HepG2 (cell line): Measurements from ENCODE around the gene PODN. TPM values are rescaled to one million over a fixed set of nuclear protein-coding genes. Genes with fewer than 3 reads are reported as not detected.
A peak's percentile ranks its signal among the peaks of the same experiment; 100 is the strongest.

Experiments
- BCL6 ChIP-seq: IDR thresholded peaks from 2 replicates; pipeline ENCODE4 v1.6.1; 2016; ENCODE audit warnings: missing genetic modification reagents, missing compliant biosample characterization
- CBX5 ChIP-seq: sonication (generic); formaldehyde crosslinking; IDR thresholded peaks from 2 replicates; pipeline ENCODE4 v1.4.0; 2020; ENCODE audit warnings: missing genetic modification reagents, borderline replicate concordance
- CCDC6 ChIP-seq: sonication (generic); formaldehyde crosslinking; IDR thresholded peaks from 2 replicates; pipeline ENCODE4 v1.8.1; 2022; ENCODE audit warnings: mild to moderate bottlenecking, missing genetic modification reagents, moderate library complexity
- ETV5 ChIP-seq: IDR thresholded peaks from 2 replicates; pipeline ENCODE4 v1.6.1; 2018; ENCODE audit warnings: missing biosample characterization, missing genetic modification reagents, inconsistent platforms, borderline replicate concordance
- FLYWCH1 ChIP-seq: sonication (generic); formaldehyde crosslinking; IDR thresholded peaks from 2 replicates; pipeline ENCODE4 v1.8.1; 2023; ENCODE audit warnings: mild to moderate bottlenecking, missing genetic modification reagents
- FOXA3 ChIP-seq: IDR thresholded peaks from 2 replicates; pipeline ENCODE4 v1.6.1; 2016; ENCODE audit warnings: missing genetic modification reagents, missing compliant biosample characterization
- FOXK1 ChIP-seq: sonication (generic); formaldehyde crosslinking; IDR thresholded peaks from 2 replicates; pipeline ENCODE4 v1.4.0; 2020; ENCODE audit warnings: low read depth, missing genetic modification reagents, borderline replicate concordance
- HMG20B ChIP-seq: conservative IDR thresholded peaks from 2 replicates; pipeline ENCODE4 v1.6.1; 2016; ENCODE audit warnings: missing genetic modification reagents, missing compliant biosample characterization
- MAFF ChIP-seq: IDR thresholded peaks from 2 replicates; pipeline ENCODE4 v1.6.1; 2011; ENCODE audit warnings: low read depth, low read length, improper control_type of control experiment
- NCOA2 ChIP-seq: sonication (generic); formaldehyde crosslinking; IDR thresholded peaks from 2 replicates; pipeline ENCODE4 v1.8.0; 2022; ENCODE audit warnings: inconsistent platforms
- PRPF4 ChIP-seq: fragments of 200-400 bp; formaldehyde crosslinking; IDR thresholded peaks from 2 replicates; pipeline ENCODE4 v1.6.1; 2016; ENCODE audit warnings: low read length, low read depth; ENCODE audit not compliant: poor library complexity, severe bottlenecking
- SAP130 ChIP-seq: IDR thresholded peaks from 2 replicates; pipeline ENCODE4 v1.6.1; 2016; ENCODE audit warnings: low read depth
- SMAD1 ChIP-seq: sonication (generic); formaldehyde crosslinking; IDR thresholded peaks from 2 replicates; pipeline ENCODE4 v1.4.0; 2020; ENCODE audit warnings: missing genetic modification reagents, low read depth, mild to moderate bottlenecking, borderline replicate concordance
- TBX2 ChIP-seq: sonication (generic); formaldehyde crosslinking; IDR thresholded peaks from 2 replicates; pipeline ENCODE4 v1.5.0; 2020; ENCODE audit warnings: missing genetic modification reagents, mild to moderate bottlenecking, borderline replicate concordance
- ZC3H13 ChIP-seq: sonication (generic); formaldehyde crosslinking; IDR thresholded peaks from 2 replicates; pipeline ENCODE4 v1.8.1; 2023; ENCODE audit warnings: mild to moderate bottlenecking, missing genetic modification reagents, moderate library complexity
- ZNF232 ChIP-seq: sonication (generic); formaldehyde crosslinking; IDR thresholded peaks from 2 replicates; pipeline ENCODE4 v1.4.0; 2020; ENCODE audit warnings: missing genetic modification reagents, borderline replicate concordance
- ZNF3 ChIP-seq: IDR thresholded peaks from 2 replicates; pipeline ENCODE4 v1.7.0; 2017; ENCODE audit warnings: inconsistent platforms
- ZNF335 ChIP-seq: sonication (generic); formaldehyde crosslinking; IDR thresholded peaks from 2 replicates; pipeline ENCODE4 v1.4.0; 2020; ENCODE audit warnings: missing genetic modification reagents
- ZNF382 ChIP-seq: sonication (generic); formaldehyde crosslinking; IDR thresholded peaks from 2 replicates; pipeline ENCODE4 v1.5.0; 2020; ENCODE audit warnings: missing genetic modification reagents, mild to moderate bottlenecking, borderline replicate concordance
- ZNF607 ChIP-seq: sonication (generic); formaldehyde crosslinking; IDR thresholded peaks from 2 replicates; pipeline ENCODE4 v1.5.1; 2020; ENCODE audit warnings: missing genetic modification reagents, mild to moderate bottlenecking, borderline replicate concordance
- ZSCAN30 ChIP-seq: sonication (generic); formaldehyde crosslinking; IDR thresholded peaks from 2 replicates; pipeline ENCODE4 v1.5.0; 2020; ENCODE audit warnings: mild to moderate bottlenecking, missing genetic modification reagents
- polyA plus RNA-seq, 8 experiments: library from polyadenylated mRNA; depleted of rRNA in 3 of 8; stranded (reverse) in 7 of 8; unstranded in 1 of 8; fragments of >200 nt; fragmentation: Illumina TruSeq in 4 of 8; extraction: Trizol in 4 of 8; gene quantifications; 2 replicates each; pipeline versions ENCODE4 v1.2.1 to v1.2.3, GENCODE V29; 2011 to 2016; ENCODE audit warnings: low read depth in 4 of 8, missing spikeins in 1 of 8, mixed read lengths in 1 of 8; ENCODE audit not compliant: insufficient read depth in 1 of 8
- total RNA-seq, 5 experiments: library from RNA; depleted of rRNA; stranded (reverse); fragments of >200 nt; fragmentation: Illumina TruSeq; extraction: Trizol; gene quantifications; 2 replicates each; pipeline ENCODE4 v1.2.3, GENCODE V29; 2016; ENCODE audit warnings: low read depth in 1 of 5
- TF ChIP-seq, protein P1 (sequence below): sonication (generic); formaldehyde crosslinking; IDR thresholded peaks from 2 replicates; pipeline ENCODE4 v1.4.0; 2020; ENCODE audit warnings: mild to moderate bottlenecking, missing genetic modification reagents, borderline replicate concordance
- TF ChIP-seq, protein P2 (sequence below): IDR thresholded peaks from 2 replicates; pipeline ENCODE4 v1.6.1; 2012; ENCODE audit warnings: inconsistent platforms
- TF ChIP-seq, protein P3 (sequence below): IDR thresholded peaks from 2 replicates; pipeline ENCODE4 v1.6.1; 2016; ENCODE audit warnings: control low read depth

The PODN gene
- total and polyA plus RNA-seq, 2 of the 13 experiments (the other 11 are each of a cell fraction or from before 2014, with no cell fraction given): 0.13 TPM; not detected in 1

DNA sequence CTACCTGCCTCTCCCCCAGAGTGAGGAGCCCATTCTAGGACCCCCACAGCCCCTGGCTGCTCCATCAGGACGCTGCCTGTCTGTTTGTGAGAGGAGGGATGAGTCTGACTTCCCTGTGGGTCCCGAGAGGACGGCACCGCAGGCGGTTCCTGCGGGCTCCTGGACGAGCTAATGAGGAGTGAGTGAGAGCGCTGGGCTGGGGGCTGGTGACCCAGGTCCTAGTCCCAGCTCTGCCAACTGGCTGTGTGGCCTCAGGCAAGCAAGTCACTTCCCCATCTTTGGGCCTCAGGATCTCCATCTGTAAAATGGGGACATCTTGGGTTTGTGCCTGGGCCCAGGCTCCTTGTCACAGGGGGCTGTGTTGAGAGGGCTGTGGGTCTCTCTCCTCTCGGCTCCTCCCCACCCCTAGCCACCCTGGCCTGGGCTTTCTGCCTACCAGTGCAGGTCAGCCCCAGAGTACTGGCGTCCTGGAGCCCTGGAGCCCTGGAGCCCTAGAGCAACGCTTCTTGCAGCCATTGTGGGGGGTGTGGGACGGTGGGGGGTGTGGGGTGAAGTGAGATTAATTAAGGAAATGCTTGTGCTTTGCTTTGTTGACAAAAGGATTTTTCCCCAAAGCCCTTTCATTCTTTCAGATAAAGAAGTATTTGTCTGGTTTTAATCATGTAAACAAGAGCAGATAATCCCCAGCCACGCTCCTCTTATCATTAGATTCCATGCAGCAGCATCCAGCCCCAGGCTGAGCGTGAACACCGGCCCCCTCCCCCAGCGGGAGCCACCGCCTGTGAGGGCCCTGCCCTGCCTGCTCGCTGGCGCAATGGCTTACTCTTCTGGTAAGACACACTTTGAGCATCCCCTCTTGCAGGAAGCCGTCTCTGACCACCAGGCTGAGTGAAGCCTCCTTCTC is 53.6 kb downstream of the PODN start (continued):
- no peak for TF ChIP-seq ZNF607 (CRISPR knock-in tag)
- peak; percentile 80; the same call in 1 of the 2 replicates for TF ChIP-seq TBX2 (CRISPR knock-in tag)
- TF ChIP-seq, protein P1, sequence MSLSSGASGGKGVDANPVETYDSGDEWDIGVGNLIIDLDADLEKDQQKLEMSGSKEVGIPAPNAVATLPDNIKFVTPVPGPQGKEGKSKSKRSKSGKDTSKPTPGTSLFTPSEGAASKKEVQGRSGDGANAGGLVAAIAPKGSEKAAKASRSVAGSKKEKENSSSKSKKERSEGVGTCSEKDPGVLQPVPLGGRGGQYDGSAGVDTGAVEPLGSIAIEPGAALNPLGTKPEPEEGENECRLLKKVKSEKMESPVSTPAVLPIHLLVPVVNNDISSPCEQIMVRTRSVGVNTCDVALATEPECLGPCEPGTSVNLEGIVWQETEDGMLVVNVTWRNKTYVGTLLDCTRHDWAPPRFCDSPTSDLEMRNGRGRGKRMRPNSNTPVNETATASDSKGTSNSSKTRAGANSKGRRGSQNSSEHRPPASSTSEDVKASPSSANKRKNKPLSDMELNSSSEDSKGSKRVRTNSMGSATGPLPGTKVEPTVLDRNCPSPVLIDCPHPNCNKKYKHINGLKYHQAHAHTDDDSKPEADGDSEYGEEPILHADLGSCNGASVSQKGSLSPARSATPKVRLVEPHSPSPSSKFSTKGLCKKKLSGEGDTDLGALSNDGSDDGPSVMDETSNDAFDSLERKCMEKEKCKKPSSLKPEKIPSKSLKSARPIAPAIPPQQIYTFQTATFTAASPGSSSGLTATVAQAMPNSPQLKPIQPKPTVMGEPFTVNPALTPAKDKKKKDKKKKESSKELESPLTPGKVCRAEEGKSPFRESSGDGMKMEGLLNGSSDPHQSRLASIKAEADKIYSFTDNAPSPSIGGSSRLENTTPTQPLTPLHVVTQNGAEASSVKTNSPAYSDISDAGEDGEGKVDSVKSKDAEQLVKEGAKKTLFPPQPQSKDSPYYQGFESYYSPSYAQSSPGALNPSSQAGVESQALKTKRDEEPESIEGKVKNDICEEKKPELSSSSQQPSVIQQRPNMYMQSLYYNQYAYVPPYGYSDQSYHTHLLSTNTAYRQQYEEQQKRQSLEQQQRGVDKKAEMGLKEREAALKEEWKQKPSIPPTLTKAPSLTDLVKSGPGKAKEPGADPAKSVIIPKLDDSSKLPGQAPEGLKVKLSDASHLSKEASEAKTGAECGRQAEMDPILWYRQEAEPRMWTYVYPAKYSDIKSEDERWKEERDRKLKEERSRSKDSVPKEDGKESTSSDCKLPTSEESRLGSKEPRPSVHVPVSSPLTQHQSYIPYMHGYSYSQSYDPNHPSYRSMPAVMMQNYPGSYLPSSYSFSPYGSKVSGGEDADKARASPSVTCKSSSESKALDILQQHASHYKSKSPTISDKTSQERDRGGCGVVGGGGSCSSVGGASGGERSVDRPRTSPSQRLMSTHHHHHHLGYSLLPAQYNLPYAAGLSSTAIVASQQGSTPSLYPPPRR (CRISPR knock-in tag): peak; percentile 63
- TF ChIP-seq ZNF382 (CRISPR knock-in tag): no peak
- TF ChIP-seq ZNF3 (CRISPR knock-in tag): no peak
- TF ChIP-seq FOXK1 (CRISPR knock-in tag): 0 out of 2 replicates have a peak, but pooled peaks have one; percentile 13
- TF ChIP-seq, protein P2, sequence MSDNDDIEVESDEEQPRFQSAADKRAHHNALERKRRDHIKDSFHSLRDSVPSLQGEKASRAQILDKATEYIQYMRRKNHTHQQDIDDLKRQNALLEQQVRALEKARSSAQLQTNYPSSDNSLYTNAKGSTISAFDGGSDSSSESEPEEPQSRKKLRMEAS: no peak
- TF ChIP-seq PRPF4: no peak
- no peak for TF ChIP-seq FLYWCH1
- peak; percentile 38; the same call in 1 of the 2 replicates for TF ChIP-seq BCL6 (CRISPR knock-in tag)
- TF ChIP-seq, protein P3, sequence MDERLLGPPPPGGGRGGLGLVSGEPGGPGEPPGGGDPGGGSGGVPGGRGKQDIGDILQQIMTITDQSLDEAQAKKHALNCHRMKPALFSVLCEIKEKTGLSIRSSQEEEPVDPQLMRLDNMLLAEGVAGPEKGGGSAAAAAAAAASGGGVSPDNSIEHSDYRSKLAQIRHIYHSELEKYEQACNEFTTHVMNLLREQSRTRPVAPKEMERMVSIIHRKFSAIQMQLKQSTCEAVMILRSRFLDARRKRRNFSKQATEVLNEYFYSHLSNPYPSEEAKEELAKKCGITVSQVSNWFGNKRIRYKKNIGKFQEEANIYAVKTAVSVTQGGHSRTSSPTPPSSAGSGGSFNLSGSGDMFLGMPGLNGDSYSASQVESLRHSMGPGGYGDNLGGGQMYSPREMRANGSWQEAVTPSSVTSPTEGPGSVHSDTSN (CRISPR knock-in tag): no peak
- TF ChIP-seq HMG20B (CRISPR knock-in tag): no peak; the same call in 1 of the 2 replicates
- TF ChIP-seq ZNF232 (CRISPR knock-in tag): no peak
- peak; percentile 77 for TF ChIP-seq FOXA3 (CRISPR knock-in tag)
- no peak for TF ChIP-seq ZC3H13 (CRISPR knock-in tag)
- TF ChIP-seq SAP130 (CRISPR knock-in tag): peak; percentile 42; the same call in 1 of the 2 replicates
- no peak for TF ChIP-seq CBX5 (CRISPR knock-in tag)
- no peak for TF ChIP-seq SMAD1 (CRISPR knock-in tag)
- no peak for TF ChIP-seq ETV5 (CRISPR knock-in tag)
- no peak for TF ChIP-seq CCDC6 (CRISPR knock-in tag)
- 0 out of 2 replicates have a peak, but pooled peaks have one; percentile 17 for TF ChIP-seq ZNF335 (CRISPR knock-in tag)
- TF ChIP-seq ZSCAN30 (CRISPR knock-in tag): no peak
- no peak for TF ChIP-seq MAFF
- TF ChIP-seq NCOA2 (CRISPR knock-in tag): no peak
